Measurements from ENCODE around the gene TM9SF1.
A peak's percentile ranks its signal among the peaks of the same experiment; 100 is the strongest.

GRCh38 chr14:24167469-24168114 is 27.6 kb downstream of the TM9SF1 start:
- no peak for TF ChIP-seq CTCF (conservative IDR thresholded peaks at IDR 0.05; ENCODE audit: low read depth, low read length)
- TF ChIP-seq POLR2A (IDR thresholded peaks at IDR 0.05; ENCODE audit: low read depth, low read length): no peak
- no peak for TF ChIP-seq RAD21 (IDR thresholded peaks at IDR 0.05; ENCODE audit: low read length)
- no peak for TF ChIP-seq MAFK (IDR thresholded peaks at IDR 0.05; ENCODE audit: low read depth, low read length)
- no peak for TF ChIP-seq SMC3 (IDR thresholded peaks at IDR 0.05; ENCODE audit: low read depth, low read length)
- no peak for TF ChIP-seq CHD1 (IDR thresholded peaks at IDR 0.05; ENCODE audit: low read depth, low read length)
- no peak for TF ChIP-seq USF2 (IDR thresholded peaks at IDR 0.05; ENCODE audit: low read depth, low read length)
- TF ChIP-seq ELK1 (IDR thresholded peaks at IDR 0.05; ENCODE audit: borderline replicate concordance, low read depth, low read length): no peak
- TF ChIP-seq BHLHE40 (IDR thresholded peaks at IDR 0.05; ENCODE audit: low read depth, low read length): no peak
- TF ChIP-seq RFX5 (IDR thresholded peaks at IDR 0.05; ENCODE audit: low read depth, low read length): no peak
- no peak for TF ChIP-seq FOS (IDR thresholded peaks at IDR 0.05; ENCODE audit: low read depth, low read length)
- 0 out of 2 replicates have a peak, but pooled peaks have one; percentile 46 for TF ChIP-seq CEBPB (IDR thresholded peaks at IDR 0.05; ENCODE audit: low read depth, low read length)
- no peak for TF ChIP-seq MAZ (IDR thresholded peaks at IDR 0.05; ENCODE audit: borderline replicate concordance, low read depth, low read length)
